Keratinocyte (primary cell): ENCODE measurements around the gene MME. TPM values are rescaled to one million over a fixed set of nuclear protein-coding genes. Genes with fewer than 3 reads are reported as not detected.

Source experiments
- DNase-seq: peaks from one replicate; pipeline ENCODE4 v3.0.0-alpha.2; 2011; ENCODE audit warnings: low read depth, missing footprints, low spot score
- FAIRE-seq: peaks from 2 replicates; lab custom pipeline; 2011; peaks lifted over from hg19 to GRCh38; lab: Jason Lieb, UNC
- H2AFZ ChIP-seq: 2 replicates; pipeline ENCODE4 v1.6.0; 2012; ENCODE audit warnings: low read length, control low read depth, inconsistent platforms; ENCODE audit not compliant: control insufficient read depth
- H3K27ac ChIP-seq: 2 replicates; pipeline ENCODE4 v1.5.1; 2011; ENCODE audit warnings: low read length; ENCODE audit not compliant: control insufficient read depth, insufficient read depth
- H3K27me3 ChIP-seq: 3 replicates; pipeline ENCODE4 v1.6.0; 2011; ENCODE audit warnings: low read length; ENCODE audit not compliant: control insufficient read depth, insufficient read depth; ENCODE audit errors: extremely low read depth
- H3K36me3 ChIP-seq, 2 experiments: 2 replicates in 1 of 2; 3 replicates in 1 of 2; pipeline ENCODE4 v1.5.1; 2011; ENCODE audit warnings: low read length in 2 of 2, mild to moderate bottlenecking in 1 of 2; ENCODE audit not compliant: control insufficient read depth in 2 of 2, insufficient read depth in 2 of 2; ENCODE audit errors: extremely low read depth in 1 of 2
- H3K4me1 ChIP-seq: 3 replicates; pipeline ENCODE4 v1.5.1; 2011; ENCODE audit warnings: low read length; ENCODE audit not compliant: control insufficient read depth, insufficient read depth; ENCODE audit errors: extremely low read depth
- H3K4me2 ChIP-seq: 3 replicates; pipeline ENCODE4 v1.6.0; 2011; ENCODE audit warnings: low read depth, low read length; ENCODE audit not compliant: control insufficient read depth, insufficient read depth; ENCODE audit errors: extremely low read depth
- H3K4me3 ChIP-seq, 3 experiments: fragments of 200-600 bp in 1 of 3; sonication (generic) in 1 of 3; 2 replicates in 2 of 3; 3 replicates in 1 of 3; pipeline ENCODE4 v1.5.1; 2011 to 2016; ENCODE audit warnings: low read length in 3 of 3, mild to moderate bottlenecking in 3 of 3, control low read depth in 2 of 3, inconsistent platforms in 1 of 3, low read depth in 1 of 3, mixed read lengths in 1 of 3, mixed run types in 1 of 3, moderate library complexity in 1 of 3; ENCODE audit not compliant: control insufficient read depth in 2 of 3, insufficient read depth in 2 of 3; ENCODE audit errors: extremely low read depth in 1 of 3
- H3K79me2 ChIP-seq: 2 replicates; pipeline ENCODE4 v1.6.0; 2012; ENCODE audit warnings: low read length; ENCODE audit not compliant: control insufficient read depth, insufficient read depth
- H3K9ac ChIP-seq: 3 replicates; pipeline ENCODE4 v1.6.0; 2011; ENCODE audit warnings: low read length; ENCODE audit not compliant: control insufficient read depth, insufficient read depth; ENCODE audit errors: extremely low read depth
- H3K9me1 ChIP-seq: 3 replicates; pipeline ENCODE4 v1.6.0; 2011; ENCODE audit warnings: low read length; ENCODE audit not compliant: control insufficient read depth, insufficient read depth; ENCODE audit errors: extremely low read depth
- H3K9me3 ChIP-seq: 2 replicates; pipeline ENCODE4 v1.5.1; 2012; ENCODE audit warnings: low read depth, low read length; ENCODE audit not compliant: control insufficient read depth
- H4K20me1 ChIP-seq: 3 replicates; pipeline ENCODE4 v1.6.0; 2011; ENCODE audit warnings: low read length; ENCODE audit not compliant: control insufficient read depth, insufficient read depth; ENCODE audit errors: extremely low read depth
- CTCF ChIP-seq, 3 experiments: IDR thresholded peaks in 1 of 3; conservative IDR thresholded peaks in 1 of 3; optimal IDR thresholded peaks in 1 of 3; 2 replicates in 2 of 3; 3 replicates in 1 of 3; pipeline versions ENCODE3 to v1.5.1; 2011; ENCODE audit warnings: low read length in 3 of 3, mild to moderate bottlenecking in 3 of 3, moderate library complexity in 2 of 3, control low read depth in 1 of 3, inconsistent platforms in 1 of 3; ENCODE audit not compliant: insufficient read depth in 2 of 3; ENCODE audit errors: extremely low read depth in 1 of 3
- EZH2 ChIP-seq: IDR thresholded peaks from one replicate; pipeline ENCODE4 v1.6.1; 2012; ENCODE audit warnings: inconsistent platforms, mild to moderate bottlenecking, low read length, moderate library complexity
- dilution Hi-C: fragments of 300-500 bp; cut with MboI; formaldehyde crosslinking; loops from one replicate; pipeline ENCODE4 v1.7.0; 2020; ENCODE audit warnings: low sequenced_read_pairs; ENCODE audit not compliant: extremely low pct_ligation_motif_present
- polyA plus RNA-seq, 5 experiments: library from polyadenylated mRNA; depleted of rRNA in 3 of 5; stranded (reverse) in 3 of 5; stranded (forward) in 1 of 5; unstranded in 1 of 5; fragments of >200 nt; gene quantifications; 1 replicate in 1 of 5; 2 replicates in 3 of 5; 3 replicates in 1 of 5; pipeline versions ENCODE4 v1.2.1 to v1.2.3, GENCODE V29; 2011 to 2012; ENCODE audit warnings: missing spikeins in 2 of 5, low read depth in 1 of 5, low replicate concordance in 1 of 5

Gene MME
- polyA plus RNA-seq, 1 donor (not counting 4 experiments of a cell fraction or from before 2014, with no cell fraction given): 2.0 TPM

GRCh38 chr3:155093261-155093660 is 13.1 kb downstream of the MME start:
- H3K27ac ChIP-seq: no peak overlapping the region
- H3K9me3 ChIP-seq: no peaks in the 10 kb centered on the region
- no peaks in the 10 kb centered on the region for H3K4me1 ChIP-seq
- H3K27me3 ChIP-seq: no peaks in the 10 kb centered on the region
- FAIRE-seq (no peak), DNase-seq (no peak)
- H2AFZ ChIP-seq: no peak overlapping the region
- dilution Hi-C loops: no loop called here
- no peak overlapping the region for H3K4me3 ChIP-seq
- TF ChIP-seq CTCF (optimal IDR thresholded peaks at IDR 0.05 in 1 of 3, IDR thresholded peaks at IDR 0.05 in 1 of 3, conservative IDR thresholded peaks at IDR 0.05 in 1 of 3; ENCODE audit: extremely low read depth in 1 of 3, insufficient read depth in 2 of 3, low read length in 3 of 3): no peak
- no peak for TF ChIP-seq EZH2
- H3K36me3 ChIP-seq: no peaks in the 10 kb centered on the region
- no peaks in the 10 kb centered on the region for H4K20me1 ChIP-seq
- no peaks in the 10 kb centered on the region for H3K9me1 ChIP-seq
- H3K79me2 ChIP-seq: no peaks in the 10 kb centered on the region
- H3K9ac ChIP-seq: no peak overlapping the region
- H3K4me2 ChIP-seq: no peak overlapping the region

- Histone ChIP-seq H3K27ac (no peak overlapping the region), H4K20me1 (no peaks in the 10 kb centered on the region), H3K9ac (no peak overlapping the region), H3K9me1 (no peaks in the 10 kb centered on the region), H3K4me2 (no peak overlapping the region), H3K79me2 (no peaks in the 10 kb centered on the region), H3K36me3 (no peaks in the 10 kb centered on the region), H3K27me3 (no peaks in the 10 kb centered on the region), H3K4me3 (no peak overlapping the region), H3K9me3 (no peaks in the 10 kb centered on the region), H2AFZ (no peak overlapping the region), H3K4me1 (no peaks in the 10 kb centered on the region)
- no peak for TF ChIP-seq EZH2
- DNase-seq (no peak), FAIRE-seq (no peak)
- dilution Hi-C loops: no loop called here
Measured at GRCh38 chr3:155096303-155097008, 16.3 kb downstream of the MME start.

- no peak for FAIRE-seq
- Histone ChIP-seq H3K36me3 (no peaks in the 10 kb centered on the region), H4K20me1 (no peaks in the 10 kb centered on the region), H3K4me1 (no peaks in the 10 kb centered on the region), H3K27me3 (no peaks in the 10 kb centered on the region), H3K9me3 (no peaks in the 10 kb centered on the region), H3K79me2 (no peaks in the 10 kb centered on the region), H3K4me3 (no peak overlapping the region), H2AFZ (no peak overlapping the region), H3K27ac (no peak overlapping the region), H3K4me2 (no peak overlapping the region), H3K9ac (no peak overlapping the region), H3K9me1 (no peaks in the 10 kb centered on the region)
- DNase-seq: no peak
- no peak for TF ChIP-seq EZH2
- no peak for TF ChIP-seq CTCF (optimal IDR thresholded peaks at IDR 0.05 in 1 of 3, IDR thresholded peaks at IDR 0.05 in 1 of 3, conservative IDR thresholded peaks at IDR 0.05 in 1 of 3; ENCODE audit: extremely low read depth in 1 of 3, insufficient read depth in 2 of 3, low read length in 3 of 3)
- dilution Hi-C loops: no loop called here
Measured at GRCh38 chr3:155097009-155097349, 16.9 kb downstream of the MME start.
